Stimulated activated CD8-positive, alpha-beta memory T cell treated with anti-CD3 and anti-CD28 coated beads, Interleukin-7, amount 100 ng/mL, for 48 hours (primary cell): Measurements from ENCODE around the gene RITA1.

ENCODE experiments used
- DNase-seq, 2 donors: peaks; one replicate each; pipeline ENCODE4 v3.0.0-alpha.2; 2020; ENCODE audit warnings: low read depth in 1 of 2; ENCODE audit errors: extremely low read depth in 1 of 2

Gene RITA1

GRCh38 chr12:113241191-113242025, 55.9 kb downstream of the RITA1 start:
- DNase-seq, result no peak
